Gastroesophageal sphincter (tissue), 4 donors: ENCODE data around the gene SDK2. TPM values are rescaled to one million over a fixed set of nuclear protein-coding genes. Genes with fewer than 3 reads are reported as not detected.

Experiments
- ATAC-seq: fragments of 150-250 bp; one replicate; pipeline ENCODE4 v1.9.1; 2016; ENCODE audit warnings: mild to moderate bottlenecking, moderate library complexity
- H3K27ac ChIP-seq, 4 donors: fragments of 200-600 bp; sonication (generic) in 3 of 4; 1 replicate in 3 of 4; 2 replicates in 1 of 4; pipeline ENCODE4 v1.5.1; 2016 to 2019
- H3K27me3 ChIP-seq: fragments of 200-600 bp; sonication (generic); one replicate; pipeline ENCODE4 v1.5.1; 2019
- H3K36me3 ChIP-seq, 2 donors: fragments of 200-600 bp; sonication (generic); one replicate each; pipeline ENCODE4 v1.5.1; 2019; ENCODE audit warnings: control low read depth in 1 of 2
- H3K4me1 ChIP-seq, 3 donors: fragments of 200-600 bp; sonication (generic); 1 replicate in 2 of 3; 2 replicates in 1 of 3; pipeline ENCODE4 v1.5.1; 2016 to 2019; ENCODE audit warnings: control low read depth in 2 of 3
- H3K4me3 ChIP-seq, 2 donors: fragments of 200-600 bp; sonication (generic); one replicate each; pipeline ENCODE4 v1.5.1; 2019; ENCODE audit warnings: mild to moderate bottlenecking in 1 of 2, moderate library complexity in 1 of 2
- H3K9me3 ChIP-seq, 3 donors: fragments of 200-600 bp; sonication (generic); one replicate each; pipeline ENCODE4 v1.5.1; 2017 to 2019; ENCODE audit warnings: control low read depth in 2 of 3
- EP300 ChIP-seq: sonication (generic); formaldehyde crosslinking; IDR thresholded peaks from one replicate; pipeline ENCODE4 v1.6.1; 2017; ENCODE audit warnings: antibody characterized with exemption, mild to moderate bottlenecking
- POLR2A ChIP-seq, 2 donors: fragments of 450-650 bp; IDR thresholded peaks; one replicate each; pipeline ENCODE4 v1.6.1; 2017; ENCODE audit warnings: antibody characterized with exemption in 2 of 2, mild to moderate bottlenecking in 2 of 2, moderate library complexity in 1 of 2
- POLR2AphosphoS5 ChIP-seq: sonication (generic); formaldehyde crosslinking; IDR thresholded peaks from one replicate; pipeline ENCODE4 v1.6.1; 2017; ENCODE audit warnings: antibody characterized with exemption
- WGBS, 2 donors: methylation state at CpG; one replicate each; pipeline ENCODE4 v1.1.5; 2018; ENCODE audit warnings: low coverage in 1 of 2; 5-methylcytosine and 5-hydroxymethylcytosine counted together
- total RNA-seq, 4 donors: library from RNA; depleted of rRNA; stranded (reverse); fragments of >200 nt; gene quantifications; one replicate each; pipeline ENCODE4 v1.1.0, GENCODE V29; 2016
- TF ChIP-seq, protein P1 (sequence below), 4 experiments: fragments of 200-600 bp in 2 of 4; fragments of 450-650 bp in 2 of 4; sonication (generic) in 1 of 4; IDR thresholded peaks; one replicate each; pipeline ENCODE4 v1.5.1; 2017 to 2019; ENCODE audit warnings: antibody characterized with exemption in 4 of 4, mild to moderate bottlenecking in 2 of 4, moderate library complexity in 2 of 4

The SDK2 gene
- total RNA-seq, 4 donors from 2014 or later: 0.31 to 2.0 (median 0.78) TPM

DNA sequence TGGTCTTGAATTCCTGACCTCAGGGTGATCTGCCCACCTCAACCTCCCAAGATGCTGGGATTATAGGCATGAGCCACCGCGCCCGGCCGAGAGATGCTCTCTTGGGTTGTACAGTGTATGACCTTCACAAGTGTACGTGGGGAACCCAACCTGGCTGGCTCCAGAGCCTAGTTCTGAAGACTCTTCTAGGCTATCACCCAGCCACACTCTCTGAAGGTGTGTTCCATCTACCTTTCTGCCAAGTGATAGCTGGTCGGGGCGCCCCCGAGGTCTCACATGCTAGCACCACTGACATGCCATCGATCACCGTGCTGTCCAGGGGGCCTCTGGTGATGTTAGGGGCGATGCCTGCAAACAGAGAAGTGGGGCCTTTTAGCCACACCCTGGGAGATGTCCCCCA is 210.7 kb downstream of the SDK2 start:
- H3K27ac ChIP-seq: no peak overlapping the region
- no CpG with 5 or more reads among the region's 11 CpGs for WGBS, 2 donors

DNA sequence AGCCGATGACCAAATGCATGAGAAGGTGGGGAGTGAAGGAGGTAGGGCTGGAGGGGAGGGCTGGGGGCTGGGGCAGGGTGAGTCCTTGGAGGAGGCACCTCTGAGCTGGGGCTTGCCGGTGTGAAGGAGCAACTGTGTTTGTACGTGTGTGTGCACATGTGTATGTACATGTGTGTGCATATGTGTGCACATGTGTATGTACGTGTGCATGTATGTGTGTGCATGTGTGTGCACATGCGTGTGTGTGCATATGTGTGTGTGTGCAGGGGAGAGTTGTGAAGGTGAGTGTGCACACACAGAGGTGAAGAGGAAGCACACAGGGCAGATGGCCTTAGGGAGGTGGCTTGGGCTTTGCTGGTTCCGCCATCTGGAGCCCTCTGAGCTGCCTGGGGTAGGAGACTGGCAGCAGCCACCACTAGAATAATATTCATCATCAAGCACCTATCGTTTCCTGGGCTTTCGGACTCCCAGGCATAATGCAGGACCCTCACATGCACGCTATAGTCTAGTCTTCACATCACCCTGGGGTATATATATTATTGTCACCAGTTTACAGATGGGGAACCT is 211.5 kb downstream of the SDK2 start:
- Histone ChIP-seq H3K4me3 (no peak overlapping the region), H3K9me3 (no peaks in the 10 kb centered on the region), H3K27ac (no peak overlapping the region), H3K27me3 (peaks cover 24% of the 10 kb centered on the region), H3K4me1 (peaks cover 0 to 7% (median 3%) of the 10 kb centered on the region in 3 donors), H3K36me3 (no peaks in the 10 kb centered on the region)
- ATAC-seq: no peak
- no peak for TF ChIP-seq EP300
- TF ChIP-seq, protein P1, sequence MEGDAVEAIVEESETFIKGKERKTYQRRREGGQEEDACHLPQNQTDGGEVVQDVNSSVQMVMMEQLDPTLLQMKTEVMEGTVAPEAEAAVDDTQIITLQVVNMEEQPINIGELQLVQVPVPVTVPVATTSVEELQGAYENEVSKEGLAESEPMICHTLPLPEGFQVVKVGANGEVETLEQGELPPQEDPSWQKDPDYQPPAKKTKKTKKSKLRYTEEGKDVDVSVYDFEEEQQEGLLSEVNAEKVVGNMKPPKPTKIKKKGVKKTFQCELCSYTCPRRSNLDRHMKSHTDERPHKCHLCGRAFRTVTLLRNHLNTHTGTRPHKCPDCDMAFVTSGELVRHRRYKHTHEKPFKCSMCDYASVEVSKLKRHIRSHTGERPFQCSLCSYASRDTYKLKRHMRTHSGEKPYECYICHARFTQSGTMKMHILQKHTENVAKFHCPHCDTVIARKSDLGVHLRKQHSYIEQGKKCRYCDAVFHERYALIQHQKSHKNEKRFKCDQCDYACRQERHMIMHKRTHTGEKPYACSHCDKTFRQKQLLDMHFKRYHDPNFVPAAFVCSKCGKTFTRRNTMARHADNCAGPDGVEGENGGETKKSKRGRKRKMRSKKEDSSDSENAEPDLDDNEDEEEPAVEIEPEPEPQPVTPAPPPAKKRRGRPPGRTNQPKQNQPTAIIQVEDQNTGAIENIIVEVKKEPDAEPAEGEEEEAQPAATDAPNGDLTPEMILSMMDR (IDR thresholded peaks at IDR 0.05): no peak
- TF ChIP-seq POLR2A (IDR thresholded peaks at IDR 0.05): no peak
- TF ChIP-seq POLR2AphosphoS5: no peak
- WGBS, 2 donors: 83% methylated on average over 5 to 6 of the region's 9 CpGs

More for the DNA sequence above, 210.7 kb downstream of the SDK2 start:
- Histone ChIP-seq H3K36me3 (no peaks in the 10 kb centered on the region), H3K4me1 (peaks cover 0 to 7% (median 3%) of the 10 kb centered on the region in 3 donors), H3K9me3 (no peaks in the 10 kb centered on the region), H3K4me3 (no peak overlapping the region), H3K27me3 (peaks cover 21% of the 10 kb centered on the region)
- TF ChIP-seq EP300: no peak
- TF ChIP-seq POLR2AphosphoS5: no peak
- TF ChIP-seq, protein P1 (IDR thresholded peaks at IDR 0.05): no peak
- TF ChIP-seq POLR2A (IDR thresholded peaks at IDR 0.05): no peak
- no peak for ATAC-seq

DNA sequence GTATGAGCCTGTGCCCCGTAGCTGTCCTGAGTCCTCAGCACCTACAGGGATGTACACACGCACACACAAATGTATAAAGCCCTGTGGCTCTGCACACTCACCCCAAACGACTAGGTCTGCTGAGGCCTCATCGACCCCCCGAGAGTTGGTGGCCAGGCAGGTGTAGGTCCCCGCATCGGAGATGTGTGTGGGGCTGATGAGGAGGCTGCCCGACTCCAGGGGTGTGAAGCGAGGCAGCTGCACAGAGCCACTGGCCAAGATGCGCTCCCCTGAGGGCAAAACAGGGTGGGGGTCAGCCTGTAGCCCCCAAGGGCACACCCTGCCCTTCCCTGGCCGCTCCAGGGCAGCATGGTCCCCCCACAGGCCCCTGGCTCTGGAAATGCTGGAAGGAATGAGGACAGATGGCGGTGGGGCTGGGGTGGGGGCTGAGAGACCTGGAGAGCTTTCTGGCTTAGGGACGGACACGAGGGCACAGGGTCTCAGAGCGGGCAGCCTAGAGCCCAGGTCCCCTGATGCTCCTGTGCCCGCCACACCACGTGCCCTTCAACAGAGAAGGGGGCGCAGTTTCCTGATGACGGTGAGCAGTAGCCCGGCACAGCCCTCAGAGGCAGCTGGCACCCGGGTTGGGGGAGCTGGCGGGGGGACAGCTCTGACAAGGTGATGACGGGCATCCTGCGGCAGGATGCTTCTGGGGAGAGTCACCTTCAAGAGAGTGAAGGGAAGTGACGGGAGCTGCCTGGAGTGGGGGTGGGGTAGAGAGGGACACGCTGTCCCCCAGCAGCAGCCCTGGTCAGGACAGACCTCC is 212.6 kb downstream of the SDK2 start:
- peaks cover 24% of the 10 kb centered on the region for H3K27me3 ChIP-seq
- TF ChIP-seq EP300 (no peak), POLR2AphosphoS5 (no peak), POLR2A (IDR thresholded peaks at IDR 0.05) (no peak)
- TF ChIP-seq, protein P1 (IDR thresholded peaks at IDR 0.05): no peak
- no peak overlapping the region for H3K27ac ChIP-seq
- no peaks in the 10 kb centered on the region for H3K36me3 ChIP-seq
- 57 to 89% methylated on average over 2 to 4 of the region's 26 CpGs for WGBS, 2 donors
- no peaks in the 10 kb centered on the region for H3K9me3 ChIP-seq
- no peak overlapping the region for H3K4me3 ChIP-seq
- ATAC-seq: no peak
- H3K4me1 ChIP-seq: peaks cover 0 to 7% (median 3%) of the 10 kb centered on the region in 3 donors

DNA sequence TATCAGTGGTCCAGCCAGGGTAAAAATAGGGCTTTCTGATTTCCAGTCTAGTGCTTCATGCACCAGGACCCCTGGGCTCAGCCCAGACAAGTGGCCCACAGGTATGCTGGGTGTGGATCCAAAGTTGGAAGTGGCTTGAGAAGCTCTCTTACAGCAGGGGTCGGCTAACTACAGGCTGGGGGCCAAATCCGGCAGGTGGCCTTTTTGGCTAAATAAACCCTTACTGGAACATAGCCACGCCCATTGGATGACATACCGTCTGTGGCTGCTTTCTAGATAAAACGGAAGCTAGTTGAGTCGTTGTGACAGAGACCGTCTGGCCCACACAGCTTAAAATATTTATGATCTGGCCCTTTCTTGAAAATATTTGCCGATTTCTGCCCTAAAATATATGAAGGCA is 213.4 kb downstream of the SDK2 start:
- no peak for ATAC-seq

More for the DNA sequence above, 213.4 kb downstream of the SDK2 start:
- Histone ChIP-seq H3K27ac (no peak overlapping the region), H3K27me3 (peaks cover 24% of the 10 kb centered on the region), H3K4me1 (peaks cover 0 to 7% (median 3%) of the 10 kb centered on the region in 3 donors), H3K9me3 (no peaks in the 10 kb centered on the region), H3K36me3 (no peaks in the 10 kb centered on the region), H3K4me3 (no peak overlapping the region)
- 37 to 50% methylated on average over 6 of the region's 8 CpGs for WGBS, 2 donors
- TF ChIP-seq POLR2AphosphoS5: no peak
- TF ChIP-seq POLR2A (IDR thresholded peaks at IDR 0.05): no peak
- TF ChIP-seq, protein P1 (IDR thresholded peaks at IDR 0.05): no peak
- no peak for TF ChIP-seq EP300
